GM12874 (cell line): ENCODE results near the gene MACC1.
A peak's percentile ranks its signal among the peaks of the same experiment; 100 is the strongest.

Experiments used
- TF ChIP-seq, protein P1 (sequence below): IDR thresholded peaks from 2 replicates; pipeline ENCODE4 v1.5.1; 2011; ENCODE audit warnings: low read depth, mild to moderate bottlenecking, control low read depth, low read length, moderate library complexity; ENCODE audit not compliant: insufficient read depth

MACC1 gene

GRCh38 chr7:20201380-20201779, 15.8 kb downstream of the MACC1 start:
- TF ChIP-seq, protein P1, sequence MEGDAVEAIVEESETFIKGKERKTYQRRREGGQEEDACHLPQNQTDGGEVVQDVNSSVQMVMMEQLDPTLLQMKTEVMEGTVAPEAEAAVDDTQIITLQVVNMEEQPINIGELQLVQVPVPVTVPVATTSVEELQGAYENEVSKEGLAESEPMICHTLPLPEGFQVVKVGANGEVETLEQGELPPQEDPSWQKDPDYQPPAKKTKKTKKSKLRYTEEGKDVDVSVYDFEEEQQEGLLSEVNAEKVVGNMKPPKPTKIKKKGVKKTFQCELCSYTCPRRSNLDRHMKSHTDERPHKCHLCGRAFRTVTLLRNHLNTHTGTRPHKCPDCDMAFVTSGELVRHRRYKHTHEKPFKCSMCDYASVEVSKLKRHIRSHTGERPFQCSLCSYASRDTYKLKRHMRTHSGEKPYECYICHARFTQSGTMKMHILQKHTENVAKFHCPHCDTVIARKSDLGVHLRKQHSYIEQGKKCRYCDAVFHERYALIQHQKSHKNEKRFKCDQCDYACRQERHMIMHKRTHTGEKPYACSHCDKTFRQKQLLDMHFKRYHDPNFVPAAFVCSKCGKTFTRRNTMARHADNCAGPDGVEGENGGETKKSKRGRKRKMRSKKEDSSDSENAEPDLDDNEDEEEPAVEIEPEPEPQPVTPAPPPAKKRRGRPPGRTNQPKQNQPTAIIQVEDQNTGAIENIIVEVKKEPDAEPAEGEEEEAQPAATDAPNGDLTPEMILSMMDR, result no peak

DNA sequence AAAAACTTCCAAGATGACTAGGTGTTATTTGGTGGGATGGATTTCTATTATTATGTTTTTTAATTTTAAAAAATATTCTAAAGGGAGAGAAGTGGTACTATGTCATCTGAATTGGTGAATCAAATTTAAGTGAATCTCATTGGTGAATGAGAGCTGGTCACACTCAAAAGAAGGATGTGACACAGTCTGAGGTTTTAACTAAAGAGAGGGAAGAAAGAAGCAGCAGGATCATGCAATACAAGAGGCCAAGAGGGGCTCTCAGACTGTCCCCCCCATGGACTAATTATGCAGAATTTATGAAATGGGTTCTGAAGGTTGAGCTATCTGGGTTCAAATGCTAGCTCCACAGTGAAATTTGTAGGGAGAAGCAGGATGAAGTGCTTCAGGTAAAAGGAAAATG, 16.2 kb downstream of the MACC1 start:
- TF ChIP-seq, protein P1, result no peak

GRCh38 chr7:20200361-20200760, 16.8 kb downstream of the MACC1 start:
- TF ChIP-seq, protein P1, result no peak

DNA sequence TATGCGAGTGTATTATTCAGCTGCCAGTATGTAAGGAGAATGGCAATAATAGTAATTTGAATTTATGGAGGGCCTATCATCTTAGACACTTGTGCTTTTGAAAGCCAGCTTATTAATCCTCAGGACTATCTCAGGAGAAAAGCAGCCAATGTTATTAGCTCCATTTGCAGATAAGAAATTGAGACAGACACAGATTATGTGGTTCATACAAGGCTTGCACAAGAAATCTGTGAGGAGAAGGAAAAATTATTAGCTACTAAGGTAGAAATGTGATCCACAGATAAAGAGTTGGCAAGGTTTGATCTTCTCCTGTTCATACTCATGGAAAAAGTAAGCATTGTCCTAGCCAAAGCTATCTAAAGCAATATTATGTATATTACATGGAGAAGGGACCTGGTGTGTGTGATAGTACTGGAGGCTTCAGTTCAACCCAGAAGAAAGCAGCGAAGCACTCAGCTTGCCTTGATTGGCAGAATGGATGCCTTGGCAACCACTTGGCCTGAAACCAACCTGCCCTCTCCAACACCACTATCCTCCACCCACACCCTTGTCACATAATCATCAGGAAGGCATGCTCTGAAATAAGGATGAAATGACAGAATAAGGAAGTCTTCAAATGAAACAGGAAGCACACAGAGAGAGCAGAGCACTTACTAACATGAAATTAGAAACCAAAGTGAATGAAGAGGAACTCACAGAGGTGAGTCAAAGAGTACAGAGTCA, 18.0 kb downstream of the MACC1 start:
- TF ChIP-seq, protein P1, result no peak

DNA sequence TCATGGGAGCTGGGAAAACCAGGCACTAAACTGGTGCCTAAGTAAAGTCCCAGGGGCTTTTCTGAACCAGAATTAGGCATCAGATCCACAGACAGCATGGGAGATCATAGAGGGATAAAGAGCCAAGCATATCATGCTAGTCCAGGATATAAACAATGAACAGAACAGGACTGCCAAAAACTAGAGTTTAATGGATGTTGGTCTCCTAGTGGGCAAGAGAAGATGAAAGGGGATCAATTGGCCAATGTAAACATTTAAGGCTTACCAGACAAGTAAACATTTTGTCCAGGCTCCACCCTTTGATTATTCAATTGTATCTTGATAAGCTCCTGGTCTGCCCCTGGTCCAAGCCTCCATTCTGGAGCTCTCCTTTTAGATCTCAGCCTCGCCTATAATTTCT, 18.9 kb downstream of the MACC1 start:
- TF ChIP-seq, protein P1, result no peak

DNA sequence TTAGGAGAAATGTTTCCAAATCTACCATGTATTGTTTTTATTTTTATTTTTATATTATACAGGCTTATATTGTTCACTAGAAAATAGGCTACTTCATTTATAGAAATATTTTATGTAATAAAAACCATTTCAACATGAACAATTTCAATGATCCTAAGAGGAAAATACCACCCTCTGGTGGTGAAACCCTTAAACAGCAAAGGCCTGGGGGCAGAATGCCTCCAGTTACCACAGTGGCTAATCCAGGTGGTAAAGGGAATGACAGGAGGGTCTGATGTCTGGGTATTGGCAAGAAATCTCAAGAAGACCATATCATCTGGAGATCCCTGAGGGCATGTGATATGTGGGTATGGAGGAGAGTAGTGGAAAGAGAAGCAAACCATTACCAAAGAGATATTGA, 19.3 kb downstream of the MACC1 start:
- TF ChIP-seq, protein P1, result peak; percentile 31; the same call in 1 of the 2 replicates

- TF ChIP-seq, protein P1, result no peak
Measured at GRCh38 chr7:20197125-20197748, 19.9 kb downstream of the MACC1 start.
